ENCODE measurements around the gene PDIA2.

The PDIA2 gene

DNA sequence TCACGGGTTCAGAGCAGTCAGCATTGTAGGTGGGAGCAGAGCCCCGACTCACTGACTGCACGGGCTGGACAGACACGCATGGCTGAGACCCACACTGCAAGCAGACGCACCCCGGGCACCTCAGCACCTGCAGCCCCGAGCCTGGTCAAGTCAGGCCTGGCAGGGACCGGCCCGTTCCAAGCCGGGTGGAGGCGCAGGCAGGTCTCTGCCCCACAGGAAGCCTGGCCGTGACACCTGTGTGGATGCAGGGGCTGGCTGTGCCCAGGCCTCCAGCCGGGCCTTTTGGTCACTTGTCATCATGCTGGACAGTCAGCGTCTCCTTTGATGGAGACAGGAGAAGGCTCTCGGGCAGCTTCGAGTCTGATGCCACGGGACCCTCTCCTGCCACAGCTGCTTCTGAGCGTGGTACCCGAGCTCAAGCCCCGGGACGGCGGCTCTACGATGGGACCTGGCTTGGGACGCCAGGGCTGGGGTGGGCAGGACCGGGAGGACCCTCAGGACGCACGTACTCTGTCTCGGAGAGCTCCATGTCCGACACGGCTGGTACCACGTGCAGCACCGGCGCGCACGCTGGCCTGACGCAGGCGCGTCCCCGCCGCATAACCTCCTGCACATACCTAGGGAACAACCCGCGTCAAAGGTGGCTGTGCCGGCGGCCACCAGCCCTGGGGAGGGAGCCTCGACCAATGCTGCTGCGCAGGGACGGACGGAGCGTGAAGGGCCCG, 7.9 kb downstream of the PDIA2 start:
- in situ Hi-C loops (cut with MboI; ENCODE audit: low pct_unique_long_range_greater_than_20kb, low sequenced_read_pairs) = no loop called here
- no peak for DNase-seq

GRCh38 chr16:291539-291938, 8.6 kb downstream of the PDIA2 start:
- in situ Hi-C loops (cut with MboI; ENCODE audit: low pct_unique_long_range_greater_than_20kb, low sequenced_read_pairs) = no loop called here
- DNase-seq = no peak

DNA sequence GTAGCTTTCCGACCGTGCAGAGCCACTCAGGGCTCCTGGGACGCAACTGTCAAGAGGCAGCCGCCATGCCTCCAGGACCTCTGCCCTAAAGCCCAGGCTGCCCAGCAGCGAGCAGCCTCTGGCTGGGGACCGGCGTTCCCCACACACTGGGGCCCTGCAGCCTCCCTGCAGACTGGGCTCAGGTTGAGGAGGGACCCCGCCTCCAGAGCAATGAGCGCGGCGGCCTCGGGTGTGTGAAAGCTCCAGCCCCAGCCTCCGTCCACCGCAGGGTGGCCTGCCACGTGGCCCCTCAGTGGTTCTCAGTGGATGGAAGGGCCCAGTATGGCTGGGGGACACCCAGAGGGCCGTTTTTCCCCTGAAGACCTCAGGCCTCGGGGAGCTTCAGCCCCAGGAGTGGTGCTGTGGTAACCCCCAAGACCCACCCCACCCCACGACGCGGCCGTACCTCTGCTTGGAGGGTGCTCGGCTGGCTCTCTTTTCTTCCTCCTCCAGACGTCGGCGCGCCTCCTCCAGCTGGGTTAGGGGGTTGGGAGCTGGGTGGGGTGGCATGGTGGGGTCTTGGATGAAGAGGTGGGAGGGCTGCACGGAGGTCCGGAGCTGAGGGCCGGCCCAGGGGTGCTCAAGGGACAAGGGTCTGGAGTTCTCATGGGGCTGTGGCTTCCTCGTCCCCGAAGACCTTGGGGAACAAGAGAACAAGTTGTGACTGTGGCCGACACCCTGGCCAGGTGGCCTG, 10.2 kb downstream of the PDIA2 start:
- DNase-seq = no peak
- in situ Hi-C loops (cut with MboI; ENCODE audit: low pct_unique_long_range_greater_than_20kb, low sequenced_read_pairs) = no loop called here

DNA sequence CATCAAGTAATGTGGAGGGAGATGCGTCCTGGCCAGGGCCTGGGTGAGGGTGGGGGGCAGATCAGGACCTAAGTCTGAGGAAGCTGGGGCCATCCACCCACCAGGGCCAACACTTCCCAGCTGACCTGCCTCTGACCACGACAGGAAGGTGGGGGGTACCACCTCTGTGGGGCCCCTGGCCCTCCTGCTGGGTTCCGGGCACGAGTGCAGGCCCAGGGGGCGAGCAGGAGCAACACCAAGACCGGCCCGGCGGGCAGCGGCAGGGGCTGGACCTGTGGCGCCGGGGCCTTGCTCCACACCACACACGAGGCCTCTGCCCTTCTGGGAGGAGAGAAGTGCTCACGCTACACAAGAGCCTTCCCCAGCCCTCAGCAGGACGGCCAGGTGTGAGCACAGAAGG, 13.3 kb downstream of the PDIA2 start:
- no peak for DNase-seq
- in situ Hi-C loops (cut with MboI; ENCODE audit: low pct_unique_long_range_greater_than_20kb, low sequenced_read_pairs) = no loop called here

GRCh38 chr16:296806-297510, 14.0 kb downstream of the PDIA2 start:
- no peak for DNase-seq
- in situ Hi-C loops (cut with MboI; ENCODE audit: low pct_unique_long_range_greater_than_20kb, low sequenced_read_pairs) = no loop called here

DNA sequence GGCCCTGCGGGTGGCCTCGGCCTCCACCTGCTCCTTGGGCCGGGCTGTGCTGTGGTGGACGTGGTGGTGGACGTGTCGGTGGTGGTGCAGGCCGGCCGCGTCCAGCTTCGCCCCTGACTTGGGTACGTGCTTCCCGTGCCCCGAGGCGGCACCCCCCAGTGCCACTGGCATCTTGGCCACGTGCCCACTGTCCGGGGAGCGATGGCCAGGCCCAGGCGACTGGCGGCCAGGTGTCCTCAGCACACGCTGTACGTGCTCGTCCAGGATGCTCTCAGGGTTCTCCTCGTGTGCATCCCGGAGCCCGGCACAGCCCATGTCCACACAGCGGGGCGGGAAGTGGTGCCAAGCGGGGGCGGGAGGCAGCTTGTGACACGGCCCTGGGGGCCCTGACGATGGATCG, 14.9 kb downstream of the PDIA2 start:
- DNase-seq = no peak
- in situ Hi-C loops (cut with MboI; ENCODE audit: low pct_unique_long_range_greater_than_20kb, low sequenced_read_pairs) = no loop called here

DNA sequence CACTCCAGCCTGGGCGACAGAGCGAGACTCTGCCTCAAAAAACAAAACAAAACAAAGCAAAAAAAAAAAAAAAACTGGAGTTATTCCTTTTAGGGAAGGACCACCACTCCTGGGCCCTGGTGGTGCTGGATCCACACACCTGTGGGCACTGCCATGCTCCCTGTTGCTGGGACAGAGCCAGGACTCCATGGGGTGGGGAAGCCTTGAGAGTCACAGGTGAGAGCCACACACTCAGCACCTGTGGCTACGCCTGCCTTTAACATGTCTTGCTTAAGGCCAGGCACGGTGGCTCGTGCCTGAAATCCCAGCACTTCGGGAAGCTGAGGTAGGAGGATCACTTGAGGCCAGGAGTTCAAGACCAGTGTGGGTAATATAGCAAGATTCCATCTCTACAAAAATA, 18.3 kb downstream of the PDIA2 start:
- DNase-seq = no peak
- in situ Hi-C loops (cut with MboI; ENCODE audit: low pct_unique_long_range_greater_than_20kb, low sequenced_read_pairs) = no loop called here

- in situ Hi-C loops (cut with MboI; ENCODE audit: low pct_unique_long_range_greater_than_20kb, low sequenced_read_pairs) = no loop called here
- no peak for DNase-seq
These were observed 19.0 kb downstream of the PDIA2 start for GRCh38 chr16:301950-302349.

GRCh38 chr16:303760-304505, 21.0 kb downstream of the PDIA2 start:
- in situ Hi-C loops (cut with MboI; ENCODE audit: low pct_unique_long_range_greater_than_20kb, low sequenced_read_pairs) = no loop called here

DNA sequence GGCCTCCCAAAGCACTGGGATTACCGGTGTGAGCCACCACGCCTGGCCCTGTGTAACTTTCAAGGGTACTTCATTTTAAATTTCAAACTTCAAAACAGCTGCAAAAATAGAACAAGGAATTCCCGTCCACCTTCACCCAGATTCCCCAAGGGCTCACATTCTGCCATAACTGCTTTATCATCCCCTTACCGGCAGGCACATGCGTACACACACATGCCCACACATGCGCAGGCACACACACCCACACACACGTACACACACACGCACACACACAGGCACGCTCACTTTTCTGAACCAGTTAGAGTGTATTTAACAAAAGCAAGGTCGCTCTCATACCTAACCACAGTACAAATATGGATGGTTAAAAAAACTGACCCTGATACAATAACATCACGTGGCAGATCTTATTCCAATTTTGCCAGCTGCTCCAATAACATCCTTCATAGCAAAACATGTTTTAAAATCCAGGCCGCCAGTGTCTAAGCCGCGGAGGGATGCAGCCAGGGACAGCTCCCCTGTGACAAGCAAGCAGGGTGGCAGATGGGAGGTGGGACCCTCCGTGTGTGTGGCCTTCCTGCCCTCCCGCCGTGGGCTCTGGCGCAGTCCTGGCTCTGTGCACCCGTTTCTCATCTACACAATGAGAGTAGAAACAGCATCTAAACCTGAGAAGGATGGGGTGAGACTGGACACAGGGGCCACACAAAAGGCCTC, 23.1 kb downstream of the PDIA2 start:
- no peak for DNase-seq
- in situ Hi-C loops (cut with MboI; ENCODE audit: low pct_unique_long_range_greater_than_20kb, low sequenced_read_pairs) = no loop called here

More at GRCh38 chr16:303760-304505, 21.0 kb downstream of the PDIA2 start:
- DNase-seq = peak; percentile 14

DNA sequence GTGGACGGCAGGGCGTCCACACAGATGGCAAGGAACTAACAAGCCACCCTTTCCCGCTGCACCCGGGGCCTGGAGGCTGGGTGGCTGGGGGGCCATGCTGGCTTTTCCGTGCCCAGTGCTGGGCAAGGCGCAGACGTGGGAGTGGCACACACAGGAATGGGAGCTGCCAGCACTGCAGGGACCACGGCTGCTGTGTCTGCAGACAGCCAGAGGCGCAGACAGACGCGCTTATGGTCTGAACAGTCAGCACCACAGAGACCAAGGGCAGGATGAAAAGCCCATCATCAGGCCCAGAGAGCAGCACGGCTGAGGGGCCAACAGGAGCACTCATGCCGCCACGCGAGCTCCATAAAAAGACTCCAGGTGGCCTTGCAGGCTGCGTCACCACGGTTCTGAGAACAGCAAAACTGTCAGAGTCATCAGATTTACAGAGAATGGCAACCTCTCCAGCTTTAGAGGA, 24.0 kb downstream of the PDIA2 start:
- in situ Hi-C loops (cut with MboI; ENCODE audit: low pct_unique_long_range_greater_than_20kb, low sequenced_read_pairs) = no loop called here
- DNase-seq = no peak

DNA sequence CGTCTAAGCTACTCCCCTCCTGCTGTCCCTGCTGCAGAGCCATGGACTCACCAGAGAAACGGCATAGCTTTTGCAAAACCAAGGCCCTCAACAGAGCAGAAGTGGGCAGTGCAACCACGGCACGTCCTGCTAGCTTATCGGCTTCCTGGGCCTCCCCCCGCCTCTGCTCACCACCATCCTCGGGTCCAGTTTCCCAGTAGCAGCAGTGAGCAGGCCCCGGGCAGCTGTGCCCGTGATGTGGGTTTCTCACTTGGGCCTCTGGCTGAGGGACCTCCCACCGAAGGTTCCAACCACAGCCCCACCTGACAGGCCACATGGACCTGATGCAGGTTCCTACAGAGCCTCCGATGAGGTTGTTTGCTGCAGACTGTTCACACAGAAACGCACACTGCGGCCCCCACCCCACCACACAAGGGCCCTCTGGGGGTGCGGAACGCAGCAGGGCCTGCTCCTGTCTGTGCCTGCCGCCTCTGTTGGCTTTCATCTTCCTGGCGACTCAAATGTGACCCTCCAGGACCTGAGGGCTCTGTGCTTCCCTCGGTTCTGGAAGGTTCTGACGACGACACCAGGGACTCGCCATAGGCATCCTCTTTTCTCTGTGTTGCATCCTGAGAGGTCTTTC, 24.8 kb downstream of the PDIA2 start:
- DNase-seq = no peak
- in situ Hi-C loops (cut with MboI; ENCODE audit: low pct_unique_long_range_greater_than_20kb, low sequenced_read_pairs) = no loop called here

- in situ Hi-C loops (cut with MboI; ENCODE audit: low pct_unique_long_range_greater_than_20kb, low sequenced_read_pairs) = no loop called here
These were observed 26.5 kb downstream of the PDIA2 start for GRCh38 chr16:309476-309875.

DNA sequence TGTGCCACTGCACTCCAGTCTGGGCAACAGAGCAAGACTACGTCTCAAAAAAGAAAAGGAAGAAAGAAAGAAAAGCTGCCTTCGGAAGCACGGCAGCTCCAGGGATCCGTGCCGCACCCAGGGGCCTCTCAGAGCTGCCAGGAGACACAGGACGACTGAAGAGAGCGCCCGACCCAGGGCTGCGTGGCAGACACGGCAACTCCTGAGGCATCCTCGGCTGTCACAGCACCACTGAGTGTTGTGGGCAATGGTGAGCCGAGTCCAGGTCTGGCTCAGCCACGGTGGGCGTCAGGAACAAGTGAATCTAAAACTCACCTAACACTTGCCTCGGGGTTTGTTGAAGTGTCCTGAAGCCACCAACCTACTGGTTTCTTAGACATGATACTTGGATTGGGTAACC, 28.8 kb downstream of the PDIA2 start:
- in situ Hi-C loops (cut with MboI; ENCODE audit: low pct_unique_long_range_greater_than_20kb, low sequenced_read_pairs) = no loop called here
- no peak for DNase-seq

More at GRCh38 chr16:309476-309875, 26.5 kb downstream of the PDIA2 start:
- DNase-seq = no peak

DNA sequence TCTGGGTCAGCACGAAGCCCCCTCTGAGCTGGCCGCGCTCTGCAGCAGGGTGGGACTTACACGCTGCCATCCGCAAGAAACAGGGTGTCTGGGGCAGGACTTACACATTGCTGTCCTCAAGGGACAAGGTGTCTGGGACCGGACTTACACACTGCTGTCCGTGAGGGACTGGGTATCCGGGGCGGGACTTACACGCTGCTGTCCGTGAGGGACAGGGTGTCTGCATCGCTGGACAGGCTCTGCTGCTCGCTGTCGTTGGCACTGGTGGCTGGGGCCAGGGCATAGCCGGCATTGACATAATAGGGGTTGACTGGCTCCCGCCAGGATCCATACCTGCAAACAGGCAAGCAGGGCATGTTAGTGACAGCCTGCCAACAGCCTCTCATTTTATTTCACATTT, 31.4 kb downstream of the PDIA2 start:
- no peak for DNase-seq
- in situ Hi-C loops (cut with MboI; ENCODE audit: low pct_unique_long_range_greater_than_20kb, low sequenced_read_pairs) = no loop called here

DNA sequence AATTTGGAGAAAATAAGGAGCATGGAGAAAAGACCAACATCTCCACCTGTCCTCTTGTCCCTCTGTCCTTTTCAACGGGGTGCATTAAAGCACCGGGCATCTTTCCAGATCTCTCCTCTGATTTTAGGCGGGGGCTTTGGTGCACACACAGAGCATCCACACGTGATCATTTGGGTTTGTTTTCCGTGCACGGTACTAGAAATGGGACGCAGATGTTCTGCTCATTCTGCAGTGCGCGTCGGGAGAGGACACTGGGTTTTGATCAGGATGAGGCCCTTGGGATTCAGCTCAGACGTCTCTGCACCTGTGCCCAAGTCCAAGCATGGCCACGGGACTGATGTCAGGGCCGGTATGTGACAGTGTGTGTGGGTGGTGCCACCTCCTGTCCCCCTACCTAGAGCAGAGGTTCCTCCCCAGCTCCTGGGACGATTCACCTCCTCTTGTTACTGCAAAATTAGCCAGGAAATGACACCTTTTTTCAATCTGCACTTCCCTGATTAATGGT, 31.9 kb downstream of the PDIA2 start:
- in situ Hi-C loops (cut with MboI; ENCODE audit: low pct_unique_long_range_greater_than_20kb, low sequenced_read_pairs) = no loop called here
- DNase-seq = no peak

DNA sequence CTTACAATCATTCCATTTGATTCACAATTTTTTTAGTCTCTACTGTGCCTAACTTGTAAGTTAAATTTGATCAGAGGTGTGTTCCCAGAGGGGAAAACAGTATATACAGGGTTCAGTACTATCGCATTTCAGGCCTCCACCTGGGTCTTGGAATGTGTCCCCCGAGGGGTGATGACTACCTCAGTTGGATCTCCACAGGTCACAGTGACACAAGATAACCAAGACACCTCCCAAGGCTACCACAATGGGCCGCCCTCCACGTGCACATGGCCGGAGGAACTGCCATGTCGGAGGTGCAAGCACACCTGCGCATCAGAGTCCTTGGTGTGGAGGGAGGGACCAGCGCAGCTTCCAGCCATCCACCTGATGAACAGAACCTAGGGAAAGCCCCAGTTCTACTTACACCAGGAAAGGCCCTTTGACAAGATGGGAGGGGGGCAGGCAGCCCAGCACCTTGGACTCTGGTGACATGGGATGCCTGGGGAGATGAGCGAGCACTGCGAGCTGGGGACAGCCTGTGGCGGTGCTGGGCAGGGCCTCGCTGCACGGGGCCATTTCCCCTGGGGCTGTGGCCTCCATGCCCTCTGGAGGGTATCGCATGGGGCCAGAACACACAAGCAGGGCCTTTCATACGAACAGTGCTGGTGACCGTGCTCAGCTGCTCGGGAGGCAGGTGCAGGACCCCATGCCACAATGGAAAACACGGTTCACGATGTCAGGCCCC, 33.9 kb downstream of the PDIA2 start:
- in situ Hi-C loops (cut with MboI; ENCODE audit: low pct_unique_long_range_greater_than_20kb, low sequenced_read_pairs) = no loop called here
- no peak for DNase-seq

DNA sequence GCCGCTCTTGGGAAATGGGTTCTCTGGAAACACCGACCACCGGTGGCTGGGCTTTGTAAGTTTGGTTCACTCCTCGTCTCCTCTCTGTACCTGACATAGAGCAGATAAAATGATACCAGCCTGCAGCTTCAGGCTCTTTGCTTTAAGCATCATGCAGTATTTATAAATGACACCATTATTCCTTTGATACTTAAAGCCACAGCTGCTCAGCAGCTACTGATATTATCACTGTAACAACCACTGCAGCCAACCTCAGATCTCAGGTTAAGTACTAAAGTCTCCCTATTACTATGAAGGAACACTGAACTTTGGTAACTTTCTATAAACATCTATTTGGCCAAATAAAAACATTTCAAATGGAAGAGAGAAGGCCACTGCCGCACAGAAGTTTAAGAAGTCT, 34.6 kb downstream of the PDIA2 start:
- in situ Hi-C loops (cut with MboI; ENCODE audit: low pct_unique_long_range_greater_than_20kb, low sequenced_read_pairs) = no loop called here
- no peak for DNase-seq

All from KBM-7 (cell line).